WTC11 (cell line): ENCODE measurements around the gene LAMC3. TPM values are rescaled to one million over a fixed set of nuclear protein-coding genes. Genes with fewer than 3 reads are reported as not detected.

ENCODE experiments used
- ATAC-seq: fragments of 200-7000 bp; cut with Tn5 transposase; 2 replicates; pipeline ENCODE4 v1.10.0; 2021; ENCODE audit warnings: mild to moderate bottlenecking, moderate library complexity
- CTCF ChIA-PET: fragments of 300-600 bp; sonication (Branson Sonifier 250); formaldehyde crosslinking; loops from one replicate; lab custom pipeline; 2021; ENCODE audit warnings: antibody characterized with exemption; lab: Charles Lee
- POLR2A ChIA-PET: fragments of 350-600 bp; sonication (Branson Sonifier 250); formaldehyde crosslinking; loops from one replicate; lab custom pipeline; 2021; ENCODE audit warnings: antibody characterized with exemption; lab: Charles Lee
- DNase-seq: peaks from one replicate; pipeline ENCODE4 v3.0.0; 2021; ENCODE audit warnings: low spot score
- H3K27ac Mint-ChIP-seq: 2 replicates; pipeline ENCODE4 v1.8.0; 2021; ENCODE audit warnings: mixed read lengths
- H3K27me3 Mint-ChIP-seq: 2 replicates; pipeline ENCODE4 v1.8.0; 2021; ENCODE audit warnings: low read depth, mild to moderate bottlenecking, moderate library complexity, mixed read lengths
- H3K36me3 Mint-ChIP-seq: 2 replicates; pipeline ENCODE4 v1.8.0; 2021; ENCODE audit warnings: mixed read lengths
- H3K4me1 Mint-ChIP-seq: 2 replicates; pipeline ENCODE4 v1.8.0; 2022; ENCODE audit warnings: mixed read lengths
- H3K4me3 Mint-ChIP-seq: 2 replicates; pipeline ENCODE4 v1.8.0; 2021; ENCODE audit warnings: mild to moderate bottlenecking, moderate library complexity, mixed read lengths
- H3K9me3 Mint-ChIP-seq: 2 replicates; pipeline ENCODE4 v1.8.0; 2021; ENCODE audit warnings: mixed read lengths
- ATF1 ChIP-seq: sonication (generic); formaldehyde crosslinking; IDR thresholded peaks from 2 replicates; pipeline ENCODE4 v1.8.1; 2023; ENCODE audit warnings: mild to moderate bottlenecking, moderate library complexity, missing genetic modification reagents
- ATF6 ChIP-seq: sonication (generic); formaldehyde crosslinking; IDR thresholded peaks from 2 replicates; pipeline ENCODE4 v1.8.1; 2023; ENCODE audit warnings: mild to moderate bottlenecking, missing genetic modification reagents
- CREM ChIP-seq: sonication (generic); formaldehyde crosslinking; IDR thresholded peaks from 2 replicates; pipeline ENCODE4 v1.8.1; 2022; ENCODE audit warnings: mild to moderate bottlenecking, missing genetic modification reagents, moderate library complexity
- E2F5 ChIP-seq: sonication (generic); formaldehyde crosslinking; IDR thresholded peaks from 2 replicates; pipeline ENCODE4 v1.8.1; 2022; ENCODE audit warnings: mild to moderate bottlenecking, moderate library complexity, missing genetic modification reagents
- EMX1 ChIP-seq: fragments of 250-450 bp; sonication (Bioruptor Pico); IDR thresholded peaks from 2 replicates; pipeline ENCODE4 v1.8.0; 2021; ENCODE audit warnings: mild to moderate bottlenecking
- ESRRA ChIP-seq: sonication (generic); formaldehyde crosslinking; IDR thresholded peaks from 2 replicates; pipeline ENCODE4 v1.8.1; 2022; ENCODE audit warnings: mild to moderate bottlenecking, missing genetic modification reagents, borderline replicate concordance
- FOXK1 ChIP-seq: sonication (generic); formaldehyde crosslinking; IDR thresholded peaks from 2 replicates; pipeline ENCODE4 v1.8.0; 2022; ENCODE audit warnings: mild to moderate bottlenecking, moderate library complexity, missing genetic modification reagents
- GRHL2 ChIP-seq: fragments of 250-450 bp; sonication (Bioruptor Pico); IDR thresholded peaks from 2 replicates; pipeline ENCODE4 v1.8.0; 2022; ENCODE audit warnings: mild to moderate bottlenecking, moderate library complexity; ENCODE audit not compliant: insufficient replicate concordance, severe bottlenecking
- HMGA2 ChIP-seq: fragments of 250-450 bp; sonication (Bioruptor Pico); IDR thresholded peaks from 2 replicates; pipeline ENCODE4 v1.4.0; 2021; ENCODE audit warnings: mild to moderate bottlenecking, moderate library complexity
- IRF2 ChIP-seq: sonication (generic); formaldehyde crosslinking; IDR thresholded peaks from 2 replicates; pipeline ENCODE4 v1.8.0; 2022; ENCODE audit warnings: low read depth, missing genetic modification reagents, borderline replicate concordance
- JAZF1 ChIP-seq: fragments of 250-450 bp; sonication (Bioruptor Pico); IDR thresholded peaks from 2 replicates; pipeline ENCODE4 v1.9.0; 2021; ENCODE audit warnings: moderate library complexity, mild to moderate bottlenecking, inconsistent platforms
- KAT7 ChIP-seq: sonication (generic); formaldehyde crosslinking; IDR thresholded peaks from 2 replicates; pipeline ENCODE4 v1.8.1; 2023; ENCODE audit warnings: missing genetic modification reagents, mild to moderate bottlenecking, borderline replicate concordance
- MXD4 ChIP-seq: fragments of 250-450 bp; sonication (Bioruptor Pico); IDR thresholded peaks from 2 replicates; pipeline ENCODE4 v1.8.0; 2021; ENCODE audit warnings: mild to moderate bottlenecking, moderate library complexity, borderline replicate concordance
- NFATC4 ChIP-seq: fragments of 250-450 bp; sonication (Bioruptor Pico); IDR thresholded peaks from 2 replicates; pipeline ENCODE4 v1.9.0; 2021; ENCODE audit warnings: mild to moderate bottlenecking
- NFE2L1 ChIP-seq: sonication (generic); formaldehyde crosslinking; IDR thresholded peaks from 2 replicates; pipeline ENCODE4 v1.8.1; 2023; ENCODE audit warnings: missing genetic modification reagents
- NR1H2 ChIP-seq: sonication (generic); formaldehyde crosslinking; IDR thresholded peaks from 2 replicates; pipeline ENCODE4 v1.9.0; 2021; ENCODE audit warnings: mild to moderate bottlenecking, moderate library complexity, missing genetic modification reagents
- NR3C1 ChIP-seq: sonication (generic); formaldehyde crosslinking; conservative IDR thresholded peaks from 2 replicates; pipeline ENCODE4 v1.8.1; 2023; ENCODE audit warnings: low read depth, mild to moderate bottlenecking, missing genetic modification reagents
- PRRX2 ChIP-seq: fragments of 250-450 bp; sonication (Bioruptor Pico); IDR thresholded peaks from 2 replicates; pipeline ENCODE4 v1.8.0; 2021; ENCODE audit warnings: mild to moderate bottlenecking
- SMAD3 ChIP-seq: sonication (generic); formaldehyde crosslinking; IDR thresholded peaks from 2 replicates; pipeline ENCODE4 v1.8.0; 2022; ENCODE audit warnings: missing genetic modification reagents, mild to moderate bottlenecking, borderline replicate concordance
- TCF7 ChIP-seq: sonication (generic); formaldehyde crosslinking; IDR thresholded peaks from 2 replicates; pipeline ENCODE4 v1.8.0; 2022; ENCODE audit warnings: mild to moderate bottlenecking, low read depth, missing genetic modification reagents, moderate library complexity
- TP53 ChIP-seq: sonication (generic); formaldehyde crosslinking; IDR thresholded peaks from 2 replicates; pipeline ENCODE4 v1.8.1; 2023; ENCODE audit warnings: mild to moderate bottlenecking, missing genetic modification reagents
- ZNF138 ChIP-seq: sonication (generic); formaldehyde crosslinking; conservative IDR thresholded peaks from 2 replicates; pipeline ENCODE4 v1.8.1; 2022; ENCODE audit warnings: mild to moderate bottlenecking, moderate library complexity, missing genetic modification reagents
- ZNF281 ChIP-seq: sonication (generic); formaldehyde crosslinking; IDR thresholded peaks from 2 replicates; pipeline ENCODE4 v1.8.0; 2023; ENCODE audit warnings: mild to moderate bottlenecking, missing genetic modification reagents
- ZNF396 ChIP-seq: fragments of 250-450 bp; sonication (Bioruptor Pico); IDR thresholded peaks from 2 replicates; pipeline ENCODE4 v1.8.0; 2021; ENCODE audit warnings: mild to moderate bottlenecking, moderate library complexity, borderline replicate concordance
- ZNF671 ChIP-seq: fragments of 250-450 bp; sonication (Bioruptor Pico); IDR thresholded peaks from 2 replicates; pipeline ENCODE4 v1.8.0; 2021; ENCODE audit warnings: mild to moderate bottlenecking
- total RNA-seq: library from RNA; stranded (reverse); gene quantifications from 3 replicates; pipeline ENCODE4 v1.2.3, GENCODE V29; 2021
- TF ChIP-seq, protein P1 (sequence below): sonication (generic); formaldehyde crosslinking; IDR thresholded peaks from 2 replicates; pipeline ENCODE4 v1.8.0; 2022; ENCODE audit warnings: mild to moderate bottlenecking, missing genetic modification reagents
- TF ChIP-seq, protein P2 (sequence below): sonication (generic); formaldehyde crosslinking; IDR thresholded peaks from 2 replicates; pipeline ENCODE4 v1.8.0; 2022; ENCODE audit warnings: mild to moderate bottlenecking, missing genetic modification reagents
- TF ChIP-seq, protein P3 (sequence below): fragments of 250-450 bp; sonication (Bioruptor Pico); conservative IDR thresholded peaks from 2 replicates; pipeline ENCODE4 v1.9.0; 2021; ENCODE audit warnings: mild to moderate bottlenecking

Gene LAMC3
- total RNA-seq, 1 experiment from 2014 or later = 50.9 TPM

DNA sequence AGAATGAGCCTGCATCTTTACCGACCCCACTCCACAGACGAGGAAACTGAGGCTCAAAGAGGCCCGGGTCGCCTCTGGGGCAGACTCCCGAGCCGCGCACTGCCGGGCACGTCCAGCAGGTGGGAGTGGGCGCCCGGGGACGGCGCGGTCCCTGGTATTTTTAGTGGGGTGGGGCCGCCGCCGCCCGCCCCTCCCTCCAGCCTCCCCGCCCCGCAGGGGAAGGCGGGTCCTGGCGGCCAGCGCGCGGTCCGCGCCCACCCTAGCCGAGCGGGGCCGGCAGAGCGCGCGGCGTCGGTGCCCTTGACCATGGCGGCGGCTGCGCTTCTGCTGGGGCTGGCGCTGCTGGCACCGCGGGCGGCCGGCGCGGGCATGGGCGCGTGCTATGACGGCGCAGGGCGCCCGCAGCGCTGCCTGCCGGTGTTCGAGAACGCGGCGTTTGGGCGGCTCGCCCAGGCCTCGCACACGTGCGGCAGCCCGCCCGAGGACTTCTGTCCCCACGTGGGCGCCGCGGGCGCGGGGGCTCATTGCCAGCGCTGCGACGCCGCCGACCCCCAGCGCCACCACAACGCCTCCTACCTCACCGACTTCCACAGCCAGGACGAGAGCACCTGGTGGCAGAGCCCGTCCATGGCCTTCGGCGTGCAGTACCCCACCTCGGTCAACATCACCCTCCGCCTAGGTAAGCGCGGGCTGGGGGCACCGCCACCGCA, at the start of gene LAMC3 (continued):
- TF ChIP-seq ZNF281 (CRISPR knock-in tag) = peak; percentile 78; the same call in 1 of the 2 replicates
- TF ChIP-seq TP53 (CRISPR knock-in tag) = no peak
- no peak for TF ChIP-seq NR1H2 (CRISPR knock-in tag)
- TF ChIP-seq, protein P1, sequence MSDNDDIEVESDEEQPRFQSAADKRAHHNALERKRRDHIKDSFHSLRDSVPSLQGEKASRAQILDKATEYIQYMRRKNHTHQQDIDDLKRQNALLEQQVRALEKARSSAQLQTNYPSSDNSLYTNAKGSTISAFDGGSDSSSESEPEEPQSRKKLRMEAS (CRISPR knock-in tag) = peak; percentile 91
- peak; percentile 30; the same call in 1 of the 2 replicates for TF ChIP-seq CREM (CRISPR knock-in tag)
- TF ChIP-seq, protein P2, sequence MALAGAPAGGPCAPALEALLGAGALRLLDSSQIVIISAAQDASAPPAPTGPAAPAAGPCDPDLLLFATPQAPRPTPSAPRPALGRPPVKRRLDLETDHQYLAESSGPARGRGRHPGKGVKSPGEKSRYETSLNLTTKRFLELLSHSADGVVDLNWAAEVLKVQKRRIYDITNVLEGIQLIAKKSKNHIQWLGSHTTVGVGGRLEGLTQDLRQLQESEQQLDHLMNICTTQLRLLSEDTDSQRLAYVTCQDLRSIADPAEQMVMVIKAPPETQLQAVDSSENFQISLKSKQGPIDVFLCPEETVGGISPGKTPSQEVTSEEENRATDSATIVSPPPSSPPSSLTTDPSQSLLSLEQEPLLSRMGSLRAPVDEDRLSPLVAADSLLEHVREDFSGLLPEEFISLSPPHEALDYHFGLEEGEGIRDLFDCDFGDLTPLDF = no peak
- TF ChIP-seq, protein P3, sequence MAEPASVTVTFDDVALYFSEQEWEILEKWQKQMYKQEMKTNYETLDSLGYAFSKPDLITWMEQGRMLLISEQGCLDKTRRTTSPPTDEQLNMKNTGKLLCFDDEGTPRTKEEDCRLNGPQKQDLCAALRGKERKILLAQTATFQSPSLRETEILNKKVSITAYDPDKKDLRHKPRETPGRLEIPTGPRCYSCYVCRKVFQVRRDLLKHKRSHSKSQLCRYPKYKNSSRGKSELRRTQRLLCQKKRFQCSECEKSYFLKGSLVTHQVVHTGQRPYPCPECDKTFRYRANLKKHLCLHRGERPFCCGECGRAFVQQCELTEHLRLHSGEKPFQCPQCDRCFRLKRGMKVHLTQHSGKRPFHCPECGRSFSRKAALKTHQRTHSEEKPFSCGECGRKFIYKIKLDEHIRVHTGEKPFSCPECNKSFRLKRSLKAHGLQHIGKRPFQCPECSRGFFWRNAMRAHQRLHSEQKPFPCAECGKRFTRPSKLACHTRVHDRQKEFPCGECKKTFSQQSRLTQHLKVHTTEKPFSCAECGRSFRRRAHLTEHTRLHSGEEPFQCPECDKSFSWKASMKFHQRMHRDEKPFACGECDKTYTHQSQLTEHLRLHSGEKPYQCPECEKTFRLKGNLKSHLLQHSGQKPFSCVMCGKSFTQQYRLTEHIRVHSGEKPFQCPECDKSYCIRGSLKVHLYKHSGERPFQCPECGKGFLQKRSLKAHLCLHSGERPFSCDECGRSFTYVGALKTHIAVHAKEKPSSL (CRISPR knock-in tag) = no peak
- no peak for TF ChIP-seq ZNF396
- no peak for TF ChIP-seq MXD4
- no peak for TF ChIP-seq GRHL2
- TF ChIP-seq TCF7 = peak; percentile 90; the same call in 1 of the 2 replicates
- no peak for TF ChIP-seq NR3C1 (CRISPR knock-in tag)
- no peak for TF ChIP-seq EMX1
- no peak for TF ChIP-seq SMAD3 (CRISPR knock-in tag)
- TF ChIP-seq E2F5 = peak; percentile 63; the same call in 1 of the 2 replicates
- peak; percentile 44; the same call in 1 of the 2 replicates for TF ChIP-seq KAT7
- TF ChIP-seq ESRRA = peak; percentile 89; the same call in 1 of the 2 replicates
- TF ChIP-seq, all 79 proteins: peak for 20

- Mint-ChIP-seq H3K4me3 (no peak overlapping the region), H3K9me3 (peaks cover 10% of the 10 kb centered on the region), H3K27ac (no peak overlapping the region), H3K27me3 (no peaks in the 10 kb centered on the region), H3K36me3 (peaks cover 4% of the 10 kb centered on the region), H3K4me1 (no peaks in the 10 kb centered on the region)
- no peak for TF ChIP-seq FOXK1
- TF ChIP-seq IRF2 (CRISPR knock-in tag) = no peak
- no peak for TF ChIP-seq ZNF138 (CRISPR knock-in tag)
- TF ChIP-seq PRRX2 = no peak
- no peak for TF ChIP-seq HMGA2 (CRISPR knock-in tag)
- no peak for TF ChIP-seq CREM (CRISPR knock-in tag)
- no peak for TF ChIP-seq ZNF671 (CRISPR knock-in tag)
- TF ChIP-seq JAZF1 = no peak
- no peak for TF ChIP-seq NFATC4 (CRISPR knock-in tag)
- TF ChIP-seq ATF1 (CRISPR knock-in tag) = no peak
- no peak for TF ChIP-seq SMAD3 (CRISPR knock-in tag)
- no peak for TF ChIP-seq EMX1
- TF ChIP-seq ATF6 (CRISPR knock-in tag) = no peak
- TF ChIP-seq NFE2L1 (CRISPR knock-in tag) = no peak
- CTCF ChIA-PET = no interaction called here
- POLR2A ChIA-PET = interaction anchor here (1.0 kb wide), 1 partner anchor 11 kb away, joined by 3 read pairs; no protein-coding TSS in a partner anchor
- no peak for DNase-seq
- no peak for ATAC-seq
Observed at GRCh38 chr9:130959809-130960334, 49.1 kb upstream of the LAMC3 start.
